ENCODE measurements around the gene OLA1.

GRCh38 chr2:174222154-174222553, 26.2 kb downstream of the OLA1 start:
- TF ChIP-seq CTCF (IDR thresholded peaks at IDR 0.05) (no peak), POLR2A (IDR thresholded peaks at IDR 0.05) (no peak)

Data from esophagus squamous epithelium (tissue), 4 donors.